Epidermal melanocyte (primary cell): ENCODE results near the gene CACNG5.
A peak's percentile ranks its signal among the peaks of the same experiment; 100 is the strongest.

Experiments used
- DNase-seq: peaks from one replicate; pipeline ENCODE4 v3.0.0; 2011; ENCODE audit warnings: low spot score; ENCODE audit not compliant: insufficient read length

CACNG5 gene

GRCh38 chr17:66822009-66822408 is 12.9 kb upstream of the CACNG5 start:
- no peak for DNase-seq

GRCh38 chr17:66826856-66827255 is 8.1 kb upstream of the CACNG5 start:
- DNase-seq, result no peak

- DNase-seq, result peak; percentile 69
Measured at GRCh38 chr17:66829386-66829864, 5.5 kb upstream of the CACNG5 start.

GRCh38 chr17:66829883-66830282 is 5.0 kb upstream of the CACNG5 start:
- DNase-seq, result no peak

GRCh38 chr17:66830451-66830850 is 4.5 kb upstream of the CACNG5 start:
- DNase-seq, result no peak

GRCh38 chr17:66831383-66832210 is 3.3 kb upstream of the CACNG5 start:
- DNase-seq, result no peak

GRCh38 chr17:66833201-66833600 is 1.7 kb upstream of the CACNG5 start:
- DNase-seq, result no peak

DNA sequence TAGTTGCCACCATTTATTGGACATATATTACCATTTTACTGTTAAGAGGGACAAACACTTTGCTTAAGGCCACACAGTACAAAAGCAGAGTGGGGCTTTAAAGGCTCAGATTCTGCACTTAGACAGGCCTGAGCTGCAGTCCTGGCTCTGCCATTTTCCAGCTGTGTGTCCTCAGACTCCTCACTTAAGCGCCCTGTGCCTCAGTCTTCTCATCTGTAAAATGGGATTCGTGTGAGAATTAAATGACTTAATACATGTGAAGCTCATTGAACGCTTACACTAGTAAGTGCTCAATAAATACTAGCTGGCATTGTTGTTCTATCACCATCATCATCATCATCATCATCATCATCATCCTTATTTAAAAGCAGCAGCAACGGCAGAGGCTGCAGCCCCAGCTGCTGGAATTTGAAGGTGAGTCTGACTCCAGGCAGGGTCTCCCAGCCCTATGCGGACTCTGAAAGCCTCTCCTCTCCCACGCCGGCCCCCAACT is 445 bp upstream of the CACNG5 start:
- no peak for DNase-seq

DNA sequence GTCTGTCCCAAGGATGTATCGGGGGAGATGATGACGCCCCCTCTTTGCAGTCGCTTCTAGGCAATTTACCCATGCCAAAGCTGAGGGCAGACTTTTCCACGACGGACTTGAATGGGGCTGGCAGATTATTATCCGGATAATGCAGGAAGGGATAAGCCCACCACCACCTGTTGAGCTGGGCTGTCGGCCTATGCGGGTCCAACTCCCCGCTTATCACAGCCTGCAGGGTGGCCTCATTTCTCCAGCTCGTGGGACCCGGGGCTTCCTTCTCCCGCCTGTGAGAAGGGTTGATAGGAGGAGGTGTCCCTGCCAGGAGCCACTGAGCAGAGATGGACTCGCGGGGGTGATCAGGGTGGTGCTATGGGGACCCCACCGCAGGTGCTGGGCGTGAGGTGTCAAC is 559 bp downstream of the CACNG5 start:
- no peak for DNase-seq

- DNase-seq, result no peak
Measured at GRCh38 chr17:66836063-66837005, 1.4 kb downstream of the CACNG5 start.

- no peak for DNase-seq
Measured at GRCh38 chr17:66837226-66837625, 2.3 kb downstream of the CACNG5 start.

DNA sequence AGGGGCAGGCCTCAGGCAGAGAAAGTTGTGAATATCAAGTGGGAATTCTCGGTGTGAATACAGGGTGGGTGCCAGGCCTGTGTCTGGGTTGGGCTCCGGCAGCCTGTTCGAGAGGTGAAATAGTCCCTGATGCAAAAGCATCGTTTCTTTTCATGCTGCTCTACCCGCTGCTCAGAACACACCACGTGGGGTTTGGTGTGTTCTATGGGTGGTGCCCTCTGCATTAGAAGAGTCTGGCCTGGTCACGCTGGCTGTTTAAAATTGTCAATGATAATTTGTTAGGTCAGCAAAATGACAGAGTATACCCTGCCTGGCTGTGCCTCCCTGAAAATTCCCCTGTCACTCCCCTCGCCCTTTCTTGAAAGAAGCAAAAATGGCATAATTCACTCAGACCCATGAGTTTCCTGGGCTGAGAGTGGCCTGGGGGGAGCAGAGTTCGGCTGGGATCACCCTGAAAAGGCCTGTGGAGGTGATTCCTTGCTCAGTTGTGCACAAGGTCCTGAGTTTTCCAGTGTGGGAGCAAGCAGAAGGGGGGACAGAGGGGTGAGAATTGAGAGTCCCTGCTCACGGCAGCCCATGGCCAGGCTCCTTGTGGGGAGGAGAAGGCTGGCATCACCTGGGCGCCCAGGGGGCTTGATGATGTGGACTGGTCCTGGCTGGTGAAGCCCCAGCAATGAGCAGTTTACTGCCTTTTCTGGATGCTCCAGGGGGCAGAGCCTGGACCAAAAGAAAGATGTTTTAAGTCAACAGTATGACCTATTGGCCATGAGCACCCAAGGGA is 3.2 kb downstream of the CACNG5 start:
- DNase-seq, result no peak

DNA sequence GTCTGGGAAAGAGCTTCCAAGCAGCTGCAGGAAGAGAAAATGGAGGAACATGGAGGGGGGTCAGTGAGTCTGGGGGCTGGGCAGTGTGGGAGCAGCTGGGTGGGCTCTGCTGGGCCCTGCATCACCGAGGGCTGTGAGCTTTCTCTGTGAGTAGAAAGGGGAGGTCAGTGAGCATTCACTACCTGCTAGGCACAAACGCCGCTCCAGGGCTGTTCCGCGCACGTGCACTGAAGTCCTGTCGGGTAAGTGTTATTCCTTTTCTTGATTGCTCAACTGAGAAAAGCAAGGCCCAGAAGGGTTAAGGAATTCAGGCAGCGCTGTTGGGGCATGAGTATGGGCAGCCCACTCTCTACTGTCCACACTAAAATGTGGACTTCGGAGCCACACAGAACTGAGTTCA is 4.7 kb downstream of the CACNG5 start:
- no peak for DNase-seq

GRCh38 chr17:66840061-66840460 is 5.1 kb downstream of the CACNG5 start:
- DNase-seq, result no peak

DNA sequence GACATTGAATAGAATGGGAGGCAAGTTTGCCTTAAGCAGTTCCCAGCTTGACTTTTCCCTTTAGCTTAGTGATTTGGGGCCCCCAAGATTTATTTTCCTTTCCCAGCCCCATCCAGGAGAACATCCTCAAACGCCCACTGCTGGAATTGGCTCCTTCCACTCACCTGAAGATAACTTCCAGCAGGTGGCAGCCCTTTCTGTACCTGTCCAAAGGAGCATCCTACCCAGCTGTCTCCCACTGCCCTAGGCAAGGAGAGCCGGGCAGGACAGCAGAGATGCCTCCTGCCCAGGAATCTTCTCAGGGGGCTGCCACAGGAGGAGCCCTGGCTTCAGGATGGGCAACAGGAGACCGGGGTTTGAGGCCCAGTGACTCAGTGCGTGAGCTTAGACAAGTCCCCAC is 6.4 kb downstream of the CACNG5 start:
- DNase-seq, result no peak

DNA sequence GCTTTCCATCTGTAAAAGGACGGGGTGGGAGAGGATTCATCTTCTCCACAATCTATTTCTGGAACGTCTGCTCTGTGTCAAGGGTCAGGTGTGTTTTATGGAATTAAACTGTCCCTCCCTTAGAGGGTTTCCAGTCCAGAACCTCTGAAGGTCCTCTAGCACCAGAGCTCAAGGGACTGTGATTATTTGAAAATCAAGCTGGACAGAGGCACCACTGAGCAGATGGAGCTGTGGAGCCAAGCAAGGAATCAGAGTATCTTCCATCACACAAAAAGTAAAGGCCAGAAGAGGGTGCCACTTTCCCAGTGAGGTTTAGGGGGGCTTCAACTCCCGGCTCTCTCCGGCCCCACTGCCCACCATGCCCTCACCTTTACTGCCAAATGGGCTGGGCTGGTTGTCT is 6.8 kb downstream of the CACNG5 start:
- no peak for DNase-seq

- DNase-seq, result no peak
Measured at GRCh38 chr17:66842505-66842904, 7.6 kb downstream of the CACNG5 start.

DNA sequence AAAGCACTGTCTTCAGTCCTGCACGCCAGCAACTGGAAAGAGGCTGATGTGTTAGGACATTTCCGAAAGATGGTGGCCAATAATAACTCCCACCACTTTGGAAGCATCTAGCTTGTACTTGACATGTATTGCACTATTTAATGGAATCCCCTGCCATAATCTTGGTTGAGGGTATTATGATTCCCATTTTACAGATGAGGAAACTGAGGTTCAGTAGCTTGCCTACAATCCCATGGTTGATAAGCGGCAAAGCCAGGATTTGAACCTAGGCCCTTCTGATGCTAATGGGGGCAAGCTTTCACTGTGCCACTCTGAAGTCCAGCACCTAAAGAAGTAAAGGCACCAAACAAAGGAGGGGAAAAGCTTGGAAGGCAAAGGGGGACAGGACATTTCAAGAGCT is 8.0 kb downstream of the CACNG5 start:
- no peak for DNase-seq

GRCh38 chr17:66843627-66844026 is 8.7 kb downstream of the CACNG5 start:
- DNase-seq, result no peak

DNA sequence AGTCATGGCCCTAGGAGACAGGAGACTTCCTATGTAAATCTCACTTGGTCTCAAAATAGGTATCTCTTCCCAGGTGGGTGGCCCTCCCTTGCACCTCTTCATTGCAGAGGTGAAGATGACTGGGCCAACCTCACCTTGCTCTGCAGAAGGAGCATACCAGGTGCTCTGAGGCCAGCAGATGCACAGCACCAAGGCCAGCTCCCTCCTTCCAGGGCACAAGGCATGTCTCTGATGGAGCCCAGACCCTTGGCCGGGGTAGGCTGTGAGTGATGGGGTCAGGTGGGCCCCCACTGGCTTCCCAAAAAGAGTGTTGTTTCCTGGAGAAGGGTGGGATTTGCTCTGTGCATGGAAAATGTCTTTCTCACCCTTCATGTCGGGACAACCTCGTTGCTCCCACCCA is 12.8 kb downstream of the CACNG5 start:
- DNase-seq, result no peak

GRCh38 chr17:66848496-66848895 is 13.6 kb downstream of the CACNG5 start:
- no peak for DNase-seq
